Measurements from ENCODE around the gene CA11. TPM values are rescaled to one million over a fixed set of nuclear protein-coding genes. Genes with fewer than 3 reads are reported as not detected.

Gene CA11
- total RNA-seq: 1.3 and 4.6 TPM in 2 replicates

DNA sequence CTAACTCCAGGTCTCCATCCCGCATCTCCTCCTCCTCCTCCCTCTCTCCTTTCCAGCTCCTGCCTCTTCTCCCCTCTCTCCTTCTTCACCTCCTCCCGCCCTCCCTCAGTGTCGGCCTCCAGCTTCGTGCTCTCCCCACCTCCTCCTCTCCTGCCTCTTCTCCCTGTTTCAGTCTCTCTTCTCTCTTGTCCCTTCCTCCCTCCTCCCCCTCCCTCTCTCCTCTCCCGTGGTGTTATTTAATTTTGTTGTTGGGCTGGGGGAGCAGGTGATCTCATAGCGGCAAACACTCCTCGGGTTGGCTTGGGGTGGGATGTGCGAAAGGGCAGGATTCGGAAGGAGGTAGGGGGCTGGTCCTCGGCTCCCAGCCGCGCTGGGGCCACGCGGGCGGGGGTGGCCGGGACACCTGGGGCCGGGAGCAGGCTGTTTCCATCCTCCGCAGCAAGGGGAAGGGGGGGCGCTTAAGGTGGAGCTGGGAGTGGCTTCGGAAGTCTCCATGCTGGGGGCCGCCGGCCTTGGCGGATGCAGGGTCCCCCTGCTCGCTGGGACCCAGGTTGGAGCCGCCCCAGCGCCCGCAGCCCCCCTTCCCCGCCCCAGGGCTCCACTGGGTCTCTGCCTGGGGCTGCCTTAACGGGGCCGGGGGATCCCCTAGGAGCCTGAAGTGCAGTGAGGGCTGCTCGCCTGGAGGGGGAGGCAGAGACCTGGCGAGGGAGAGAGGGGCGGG, at the start of gene CA11:
TSS of gene CA11 (minus strand) at position 187 of the 721 bp plus-strand sequence. CDS start 555 bp downstream, outside the sequence.

DNA sequence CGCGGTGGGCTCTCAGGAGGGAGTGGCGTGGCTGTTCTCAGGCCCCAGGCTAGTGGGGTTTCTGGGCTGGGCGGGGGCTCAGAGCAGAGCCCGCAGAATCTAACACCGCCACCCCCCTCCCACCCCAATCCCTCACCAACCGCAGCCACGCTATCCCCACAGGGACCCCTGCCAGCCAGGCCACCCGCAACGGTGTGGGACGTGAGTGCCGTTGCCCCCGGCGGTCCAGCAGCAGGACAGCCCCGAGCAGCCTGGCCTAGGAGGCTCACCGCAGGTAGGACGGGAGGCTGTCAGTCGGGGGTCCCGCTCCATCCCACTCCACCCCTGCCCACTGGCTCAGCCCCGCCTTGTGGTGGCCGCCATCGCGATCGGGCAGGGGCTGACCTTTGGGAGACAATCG, 27.0 kb upstream of the CA11 start, which contains the start of gene NTN5:
TSS of gene NTN5 (minus strand) at position 24 of the 400 bp plus-strand sequence. CDS start 2,031 bp downstream, outside the sequence.

DNA sequence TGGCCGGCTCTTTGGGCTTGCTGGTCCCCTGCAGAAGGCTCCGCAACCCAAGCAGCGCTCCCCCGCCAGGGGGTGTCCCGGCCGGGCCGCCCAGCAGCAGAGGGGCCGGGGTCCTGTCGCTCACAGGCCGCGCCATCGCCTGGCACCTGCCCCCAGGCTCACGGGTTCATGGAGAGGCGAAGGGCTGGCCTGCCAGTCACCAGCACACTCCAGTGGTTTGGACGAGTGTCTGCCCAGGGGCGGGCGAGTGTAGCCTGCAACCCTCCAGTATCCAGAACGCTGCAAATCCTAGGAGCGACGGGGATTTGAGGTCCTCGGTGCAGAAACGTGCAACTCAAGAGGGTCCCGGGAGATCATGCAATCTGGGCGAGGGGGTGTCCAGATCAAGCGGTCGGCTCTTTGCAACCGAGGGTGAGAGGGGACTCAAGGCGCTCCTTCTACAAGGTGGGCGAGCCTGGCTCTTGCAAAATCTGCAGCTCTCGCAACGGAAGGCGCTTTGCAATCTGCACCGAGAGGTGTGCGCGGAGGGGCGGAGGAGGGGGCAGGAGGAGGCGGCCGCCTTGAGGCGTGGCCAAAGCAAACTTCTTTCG, 9.0 kb downstream of the CA11 start, which contains the start of gene DBP:
TSS of gene DBP (minus strand) at position 521 of the 590 bp plus-strand sequence. CDS start at position 136, 385 bp downstream.

DNA sequence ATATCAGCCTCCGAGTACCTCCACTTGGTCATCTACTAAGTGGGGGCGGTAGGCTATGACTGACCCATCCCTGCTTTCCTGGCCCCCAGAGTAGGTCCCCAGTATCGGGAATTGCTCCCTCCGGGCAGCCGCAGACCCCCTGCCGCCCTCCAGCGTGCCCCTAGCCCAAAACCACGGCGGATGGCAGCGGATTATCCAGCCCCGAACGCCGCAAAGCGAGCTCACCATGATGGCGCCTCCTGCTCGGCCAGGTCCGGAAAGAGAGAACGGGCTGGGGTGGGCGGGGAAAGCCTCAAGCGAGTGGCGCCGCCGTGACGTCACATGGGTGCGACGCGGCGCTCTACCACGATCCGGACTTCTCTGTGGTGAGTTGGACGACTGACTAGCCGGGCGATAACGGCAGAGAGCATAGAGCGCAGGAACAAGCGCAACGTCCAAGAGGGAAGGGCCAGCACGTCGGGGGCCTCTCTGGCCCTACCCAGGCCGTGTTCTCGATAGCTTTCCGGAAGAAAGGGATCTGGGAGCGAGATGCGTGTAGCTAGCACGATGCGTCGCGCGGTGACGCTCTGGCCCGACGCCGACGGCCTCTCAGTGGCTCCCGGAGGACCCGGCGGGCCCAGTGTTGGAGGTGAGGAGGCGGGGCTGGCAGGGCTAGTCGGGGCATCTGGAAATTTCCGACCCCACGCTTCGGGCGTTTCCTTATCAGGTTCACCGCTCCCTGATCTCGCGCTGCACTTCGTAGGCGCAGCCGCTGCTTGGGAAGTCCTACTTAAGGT, 26.9 kb downstream of the CA11 start, which contains the start of the genes RPL18 and SPHK2:
TSS of gene RPL18 (minus strand) at position 263 of the 776 bp plus-strand sequence. CDS start at position 228, 35 bp downstream.
TSS of gene SPHK2 (plus strand) at position 591 of the 776 bp plus-strand sequence. CDS start 1,009 bp downstream, outside the sequence.

DNA sequence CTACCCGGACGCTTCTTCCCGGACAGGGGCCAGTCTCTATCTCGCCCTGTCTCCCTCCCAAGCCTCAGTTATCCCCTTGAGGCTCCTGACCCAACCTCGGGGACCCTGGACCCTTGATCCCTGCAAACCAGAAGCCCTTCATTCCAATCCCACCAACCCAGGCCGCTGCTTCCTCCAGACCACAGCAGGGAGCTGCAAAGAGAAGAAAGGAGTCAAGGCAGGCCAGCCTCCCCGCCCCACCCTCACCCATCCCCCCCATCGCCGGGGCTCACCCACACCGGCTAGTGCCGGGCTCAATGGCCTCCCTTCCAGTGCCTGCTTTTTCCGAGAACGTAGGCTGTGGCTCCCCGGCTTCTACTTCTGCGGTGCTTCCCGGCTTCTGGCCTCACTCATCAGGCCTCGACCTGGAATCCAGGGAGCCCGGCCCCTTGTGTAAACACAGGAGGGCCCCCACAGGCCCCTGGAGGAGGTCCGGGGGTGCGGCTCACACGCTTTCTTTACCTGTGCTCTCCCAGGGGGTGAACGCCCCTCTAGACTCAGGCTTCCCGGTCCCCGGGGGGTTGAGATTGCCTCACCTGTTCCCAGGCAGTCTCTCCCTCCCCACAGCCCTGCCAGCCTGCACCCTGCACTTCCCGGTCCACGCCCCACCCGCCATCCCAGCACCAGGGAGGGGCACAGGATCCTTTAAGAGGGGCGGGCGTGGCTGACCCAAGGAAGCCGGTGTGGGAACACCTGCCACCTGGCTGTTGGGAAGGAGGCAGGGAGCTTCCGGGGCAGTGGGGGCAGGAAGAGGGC, 31.4 kb downstream of the CA11 start, which contains the start of gene FAM83E:
TSS of gene FAM83E (minus strand) at position 641 of the 795 bp plus-strand sequence. CDS start 1,704 bp downstream, outside the sequence.

DNA sequence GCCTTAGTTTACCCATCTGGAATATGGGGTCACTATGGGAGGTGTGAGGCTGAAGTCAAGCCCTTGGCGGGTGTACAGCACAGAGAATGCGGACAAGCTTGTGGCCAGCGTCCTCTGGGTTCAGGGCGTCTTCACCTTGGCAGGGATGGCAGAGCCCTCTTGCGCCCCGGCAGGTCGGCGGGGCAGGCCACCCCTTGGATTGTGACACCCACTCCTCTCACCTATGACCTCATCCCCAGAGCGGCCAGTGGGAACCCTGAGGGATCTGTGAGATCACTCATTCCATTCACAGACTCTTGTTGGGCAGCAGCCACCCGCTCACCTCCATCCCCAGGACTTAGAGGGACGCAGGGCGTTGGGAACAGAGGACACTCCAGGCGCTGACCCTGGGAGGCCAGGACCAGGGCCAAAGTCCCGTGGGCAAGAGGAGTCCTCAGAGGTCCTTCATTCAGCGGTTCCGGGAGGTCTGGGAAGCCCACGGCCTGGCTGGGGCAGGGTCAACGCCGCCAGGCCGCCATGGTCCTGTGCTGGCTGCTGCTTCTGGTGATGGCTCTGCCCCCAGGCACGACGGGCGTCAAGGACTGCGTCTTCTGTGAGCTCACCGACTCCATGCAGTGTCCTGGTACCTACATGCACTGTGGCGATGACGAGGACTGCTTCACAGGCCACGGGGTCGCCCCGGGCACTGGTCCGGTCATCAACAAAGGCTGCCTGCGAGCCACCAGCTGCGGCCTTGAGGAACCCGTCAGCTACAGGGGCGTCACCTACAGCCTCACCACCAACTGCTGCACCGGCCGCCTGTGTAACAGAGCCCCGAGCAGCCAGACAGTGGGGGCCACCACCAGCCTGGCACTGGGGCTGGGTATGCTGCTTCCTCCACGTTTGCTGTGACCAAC, 39.3 kb downstream of the CA11 start, which contains the start of gene SPACA4:
TSS of gene SPACA4 (plus strand) at position 280 of the 896 bp plus-strand sequence. CDS start at position 517, 237 bp downstream.

Other genes with a start within 250 kb of the CA11 start
- 35.1 and 45.9 TPM in 2 replicates for gene GRWD1, start 200.2 kb downstream of the CA11 start, total RNA-seq
- gene KCNJ14, start 190.6 kb downstream of the CA11 start, total RNA-seq: 0.26 and 0.88 TPM in 2 replicates
- gene CYTH2, start 176.8 kb downstream of the CA11 start, total RNA-seq: 24.7 and 34.3 TPM in 2 replicates
- 0.26 and 4.5 TPM in 2 replicates for gene LMTK3, start 134.4 kb downstream of the CA11 start, total RNA-seq
- 0.08 TPM in 1 of 2 replicates, not detected in the other for gene SULT2B1, start 94.0 kb downstream of the CA11 start, total RNA-seq
- gene SPACA4, start 39.4 kb downstream of the CA11 start, total RNA-seq: not detected in 2 replicates
- 0.26 TPM in 1 of 2 replicates, not detected in the other for gene FAM83E, start 31.1 kb downstream of the CA11 start, total RNA-seq
- 3,283 and 3,843 TPM in 2 replicates for gene RPL18, start 27.0 kb downstream of the CA11 start, total RNA-seq
- 9.2 and 12.9 TPM in 2 replicates for gene SPHK2, start 26.7 kb downstream of the CA11 start, total RNA-seq
- gene DBP, start 8.8 kb downstream of the CA11 start, total RNA-seq: 1.2 and 33.1 TPM in 2 replicates
- 0.72 TPM in 1 of 2 replicates, not detected in the other for gene NTN5, start 26.8 kb upstream of the CA11 start, total RNA-seq
- gene FUT2, start 49.8 kb upstream of the CA11 start, total RNA-seq: 0.13 TPM in 1 of 2 replicates, not detected in the other
- 0.56 and 1.6 TPM in 2 replicates for gene MAMSTR, start 73.5 kb upstream of the CA11 start, total RNA-seq
- 3.4 and 8.3 TPM in 2 replicates for gene RASIP1, start 94.4 kb upstream of the CA11 start, total RNA-seq
- gene IZUMO1, start 100.7 kb upstream of the CA11 start, total RNA-seq: 0.56 TPM in 1 of 2 replicates, not detected in the other
- gene FUT1, start 106.5 kb upstream of the CA11 start, total RNA-seq: 0.39 TPM in 1 of 2 replicates, not detected in the other
- not detected in 2 replicates for gene FGF21, start 109.3 kb upstream of the CA11 start, total RNA-seq
- gene BCAT2, start 164.8 kb upstream of the CA11 start, total RNA-seq: 54.6 and 56.7 TPM in 2 replicates
- 4.0 and 4.6 TPM in 2 replicates for gene HSD17B14, start 190.3 kb upstream of the CA11 start, total RNA-seq
- gene PLEKHA4, start 222.4 kb upstream of the CA11 start, total RNA-seq: 18.4 and 23.8 TPM in 2 replicates
- 34.5 and 39.9 TPM in 2 replicates for gene PPP1R15A, start 226.2 kb upstream of the CA11 start, total RNA-seq